Parathyroid adenoma (tissue), 2 donors: ENCODE measurements around the gene ELOVL7.

Experiments
- H2AFZ ChIP-seq: fragments of 300-600 bp; sonication (generic); one replicate; pipeline ENCODE4 v1.7.0; 2017; ENCODE audit warnings: antibody characterized with exemption, mild to moderate bottlenecking
- H3K27ac ChIP-seq: fragments of 300-600 bp; sonication (generic); one replicate; pipeline ENCODE4 v1.7.0; 2017
- H3K27me3 ChIP-seq: fragments of 300-600 bp; sonication (generic); one replicate; pipeline ENCODE4 v1.7.0; 2017; ENCODE audit warnings: low read length; ENCODE audit not compliant: control insufficient read depth, insufficient read depth
- H3K36me3 ChIP-seq: fragments of 300-600 bp; sonication (generic); one replicate; pipeline ENCODE4 v1.7.0; 2017; ENCODE audit warnings: low read length; ENCODE audit not compliant: control insufficient read depth, insufficient read depth
- H3K4me1 ChIP-seq: fragments of 300-600 bp; sonication (generic); one replicate; pipeline ENCODE4 v1.7.0; 2017; ENCODE audit warnings: control low read depth
- H3K4me2 ChIP-seq: fragments of 300-600 bp; sonication (generic); one replicate; pipeline ENCODE4 v1.7.0; 2017; ENCODE audit warnings: low read length
- H3K4me3 ChIP-seq: fragments of 300-600 bp; sonication (generic); one replicate; pipeline ENCODE4 v1.7.0; 2017; ENCODE audit warnings: low read depth, low read length
- H3K79me2 ChIP-seq: fragments of 300-600 bp; sonication (generic); one replicate; pipeline ENCODE4 v1.7.0; 2017; ENCODE audit warnings: control low read depth
- H3K9ac ChIP-seq: fragments of 300-600 bp; sonication (generic); one replicate; pipeline ENCODE4 v1.7.0; 2017; ENCODE audit warnings: mild to moderate bottlenecking
- H3K9me3 ChIP-seq: fragments of 300-600 bp; sonication (generic); one replicate; pipeline ENCODE4 v1.7.0; 2017; ENCODE audit warnings: low read length; ENCODE audit not compliant: control insufficient read depth
- TF ChIP-seq, protein P1 (sequence below): fragments of 300-600 bp; sonication (generic); IDR thresholded peaks from one replicate; pipeline ENCODE4 v1.7.0; 2017; ENCODE audit warnings: antibody characterized with exemption, mild to moderate bottlenecking
- donor health status: primary hyperparathyroidism.

The ELOVL7 gene

GRCh38 chr5:60841361-60841760 lies 2.7 kb downstream of the ELOVL7 start:
- no peak overlapping the region for H3K4me3 ChIP-seq

GRCh38 chr5:60836131-60836530 lies 7.9 kb downstream of the ELOVL7 start:
- H3K4me3 ChIP-seq = no peak overlapping the region
- H3K79me2 ChIP-seq = peaks cover 3% of the 10 kb centered on the region
- H3K4me1 ChIP-seq = no peaks in the 10 kb centered on the region
- H3K36me3 ChIP-seq = no peaks in the 10 kb centered on the region
- no peak overlapping the region for H3K4me2 ChIP-seq
- H2AFZ ChIP-seq = no peak overlapping the region
- no peaks in the 10 kb centered on the region for H3K27me3 ChIP-seq
- H3K9me3 ChIP-seq = no peaks in the 10 kb centered on the region
- TF ChIP-seq, protein P1, sequence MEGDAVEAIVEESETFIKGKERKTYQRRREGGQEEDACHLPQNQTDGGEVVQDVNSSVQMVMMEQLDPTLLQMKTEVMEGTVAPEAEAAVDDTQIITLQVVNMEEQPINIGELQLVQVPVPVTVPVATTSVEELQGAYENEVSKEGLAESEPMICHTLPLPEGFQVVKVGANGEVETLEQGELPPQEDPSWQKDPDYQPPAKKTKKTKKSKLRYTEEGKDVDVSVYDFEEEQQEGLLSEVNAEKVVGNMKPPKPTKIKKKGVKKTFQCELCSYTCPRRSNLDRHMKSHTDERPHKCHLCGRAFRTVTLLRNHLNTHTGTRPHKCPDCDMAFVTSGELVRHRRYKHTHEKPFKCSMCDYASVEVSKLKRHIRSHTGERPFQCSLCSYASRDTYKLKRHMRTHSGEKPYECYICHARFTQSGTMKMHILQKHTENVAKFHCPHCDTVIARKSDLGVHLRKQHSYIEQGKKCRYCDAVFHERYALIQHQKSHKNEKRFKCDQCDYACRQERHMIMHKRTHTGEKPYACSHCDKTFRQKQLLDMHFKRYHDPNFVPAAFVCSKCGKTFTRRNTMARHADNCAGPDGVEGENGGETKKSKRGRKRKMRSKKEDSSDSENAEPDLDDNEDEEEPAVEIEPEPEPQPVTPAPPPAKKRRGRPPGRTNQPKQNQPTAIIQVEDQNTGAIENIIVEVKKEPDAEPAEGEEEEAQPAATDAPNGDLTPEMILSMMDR = no peak
- H3K27ac ChIP-seq = no peak overlapping the region
- no peak overlapping the region for H3K9ac ChIP-seq

More at GRCh38 chr5:60841361-60841760, 2.7 kb downstream of the ELOVL7 start:
- Histone ChIP-seq H3K9me3 (no peaks in the 10 kb centered on the region), H2AFZ (no peak overlapping the region), H3K4me2 (no peak overlapping the region), H3K36me3 (no peaks in the 10 kb centered on the region), H3K4me1 (no peaks in the 10 kb centered on the region), H3K79me2 (no peaks in the 10 kb centered on the region), H3K9ac (no peak overlapping the region), H3K27me3 (no peaks in the 10 kb centered on the region), H3K27ac (no peak overlapping the region)
- TF ChIP-seq, protein P1 = no peak

- Histone ChIP-seq H3K36me3 (no peaks in the 10 kb centered on the region), H3K4me3 (no peak overlapping the region), H3K27ac (no peak overlapping the region), H3K79me2 (peaks cover 3% of the 10 kb centered on the region), H3K4me1 (no peaks in the 10 kb centered on the region), H3K27me3 (no peaks in the 10 kb centered on the region), H3K9ac (no peak overlapping the region), H2AFZ (no peak overlapping the region), H3K4me2 (no peak overlapping the region), H3K9me3 (no peaks in the 10 kb centered on the region)
- TF ChIP-seq, protein P1 = no peak
Observed at GRCh38 chr5:60835554-60835953, 8.5 kb downstream of the ELOVL7 start.

- Histone ChIP-seq H3K79me2 (peaks cover 3% of the 10 kb centered on the region), H3K36me3 (no peaks in the 10 kb centered on the region), H3K27me3 (no peaks in the 10 kb centered on the region)
Observed at GRCh38 chr5:60833520-60833919, 10.5 kb downstream of the ELOVL7 start.

More at GRCh38 chr5:60833520-60833919, 10.5 kb downstream of the ELOVL7 start:
- H2AFZ ChIP-seq = no peak overlapping the region
- H3K4me3 ChIP-seq = no peak overlapping the region
- H3K4me2 ChIP-seq = no peak overlapping the region
- TF ChIP-seq, protein P1 = no peak
- no peak overlapping the region for H3K9ac ChIP-seq
- no peaks in the 10 kb centered on the region for H3K4me1 ChIP-seq
- no peaks in the 10 kb centered on the region for H3K9me3 ChIP-seq
- H3K27ac ChIP-seq = no peak overlapping the region
